GM18951 (cell line): ENCODE measurements around the gene CR1L.
"Not testable (repeated sequence)": the region's sequence is repeated elsewhere in the genome, so short reads cannot be mapped to it uniquely, and the experiment has no call there.

Experiments
- POLR2A ChIP-seq: IDR thresholded peaks from 4 replicates; pipeline ENCODE4 v1.6.1; 2011; ENCODE audit warnings: mild to moderate bottlenecking; ENCODE audit not compliant: insufficient read length, insufficient read depth; ENCODE audit errors: extremely low read depth
- in situ Hi-C: fragments of 300-500 bp; cut with MboI; formaldehyde crosslinking; loops from one replicate; pipeline ENCODE4 v1.12.0; 2022; ENCODE audit warnings: low sequenced_read_pairs, mixed read lengths, inconsistent platforms; ENCODE audit not compliant: unreplicated experiment

CR1L gene

GRCh38 chr1:207658904-207659485 is 14.1 kb downstream of the CR1L start:
- no peak for TF ChIP-seq POLR2A
- in situ Hi-C loops, result no loop called here

DNA sequence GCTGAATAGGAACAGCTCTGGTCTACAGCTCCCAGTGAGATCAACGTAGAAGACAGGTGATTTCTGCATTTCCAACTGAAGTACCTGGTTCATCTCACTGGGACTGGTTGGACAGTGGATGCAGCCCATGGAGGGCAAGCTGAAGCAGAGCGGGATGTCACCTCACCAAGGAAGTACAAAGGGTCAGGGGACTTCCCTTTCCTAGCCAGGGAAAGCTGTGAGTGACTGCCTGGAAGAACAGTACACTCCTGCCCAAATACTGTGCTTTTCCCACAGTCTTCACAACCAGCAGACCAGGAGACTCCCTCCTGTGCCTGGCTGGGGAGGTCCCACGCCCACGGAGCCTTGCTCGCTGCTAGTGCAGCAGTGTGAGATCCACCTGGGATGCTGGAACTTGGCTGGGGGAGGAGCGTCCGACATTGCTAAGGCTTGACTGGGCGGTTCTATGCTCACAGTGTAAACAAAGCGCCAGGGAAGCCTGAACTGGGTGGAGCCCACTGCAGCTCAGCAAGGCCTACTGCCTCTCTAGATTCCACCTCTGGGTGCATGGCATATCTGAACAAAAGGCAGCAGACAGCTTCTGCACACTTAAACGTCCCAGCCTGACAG is 14.7 kb downstream of the CR1L start:
- TF ChIP-seq POLR2A, result no peak
- in situ Hi-C loops, result no loop called here

DNA sequence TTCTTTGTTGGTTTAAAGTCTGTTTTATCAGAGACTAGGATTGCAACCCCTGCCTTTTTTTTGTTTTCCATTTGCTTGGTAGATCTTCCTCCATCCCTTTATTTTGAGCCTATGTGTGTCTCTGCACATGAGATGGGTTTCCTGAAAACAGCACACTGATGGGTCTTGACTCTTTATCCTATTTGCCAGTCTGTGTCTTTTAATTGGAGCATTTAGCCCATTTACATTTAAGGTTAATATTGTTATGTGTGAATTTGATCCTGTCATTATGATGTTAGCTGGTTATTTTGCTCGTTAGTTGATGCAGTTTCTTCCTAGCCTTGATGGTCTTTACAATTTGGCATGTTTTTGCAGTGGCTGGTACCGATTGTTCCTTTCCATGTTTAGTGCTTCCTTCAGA is 16.5 kb downstream of the CR1L start:
- in situ Hi-C loops, result not testable (repeated sequence)

GRCh38 chr1:207666342-207666741 is 21.4 kb downstream of the CR1L start:
- in situ Hi-C loops, result no loop called here
- no peak for TF ChIP-seq POLR2A

GRCh38 chr1:207669528-207670009 is 24.6 kb downstream of the CR1L start:
- in situ Hi-C loops, result no loop called here

DNA sequence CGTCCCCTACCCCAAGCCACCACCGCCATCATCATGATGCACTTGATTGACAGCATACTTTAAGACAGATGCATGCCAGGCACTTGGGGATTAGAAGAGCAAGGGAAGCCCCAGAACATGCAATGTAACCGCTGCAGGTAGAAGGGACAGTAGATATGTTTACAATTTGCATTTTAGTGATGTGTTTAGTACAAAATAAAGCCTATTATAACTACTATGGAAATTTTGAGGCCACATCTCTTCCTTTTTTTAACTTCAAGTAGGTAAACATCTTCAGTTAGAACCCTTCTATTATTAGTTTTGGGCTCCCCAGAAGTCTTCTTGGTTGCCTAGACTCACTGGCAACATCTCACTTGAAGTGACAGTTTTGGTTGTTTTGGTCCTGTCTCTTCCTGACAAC is 25.3 kb downstream of the CR1L start:
- in situ Hi-C loops, result no loop called here
- no peak for TF ChIP-seq POLR2A

More at GRCh38 chr1:207669528-207670009, 24.6 kb downstream of the CR1L start:
- no peak for TF ChIP-seq POLR2A

DNA sequence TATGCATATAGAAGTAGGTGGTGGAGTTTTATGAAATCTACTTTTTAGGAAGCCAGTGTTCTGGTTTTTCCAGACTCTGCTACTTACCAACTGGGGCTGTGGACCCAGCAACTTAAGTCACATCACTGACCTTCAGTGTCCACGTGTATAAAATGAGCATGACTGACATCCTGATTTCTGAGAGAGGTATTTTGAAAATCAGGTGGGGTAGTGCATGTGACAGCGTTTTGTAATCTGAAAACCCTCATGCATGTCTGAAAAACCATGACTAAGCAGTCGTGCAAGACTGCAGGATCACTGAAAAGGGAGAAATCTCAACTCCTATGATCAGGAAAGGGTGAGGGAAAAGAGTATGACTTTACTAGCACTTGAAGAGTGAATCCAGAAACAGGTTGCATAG is 26.1 kb downstream of the CR1L start:
- in situ Hi-C loops, result no loop called here
- TF ChIP-seq POLR2A, result no peak

DNA sequence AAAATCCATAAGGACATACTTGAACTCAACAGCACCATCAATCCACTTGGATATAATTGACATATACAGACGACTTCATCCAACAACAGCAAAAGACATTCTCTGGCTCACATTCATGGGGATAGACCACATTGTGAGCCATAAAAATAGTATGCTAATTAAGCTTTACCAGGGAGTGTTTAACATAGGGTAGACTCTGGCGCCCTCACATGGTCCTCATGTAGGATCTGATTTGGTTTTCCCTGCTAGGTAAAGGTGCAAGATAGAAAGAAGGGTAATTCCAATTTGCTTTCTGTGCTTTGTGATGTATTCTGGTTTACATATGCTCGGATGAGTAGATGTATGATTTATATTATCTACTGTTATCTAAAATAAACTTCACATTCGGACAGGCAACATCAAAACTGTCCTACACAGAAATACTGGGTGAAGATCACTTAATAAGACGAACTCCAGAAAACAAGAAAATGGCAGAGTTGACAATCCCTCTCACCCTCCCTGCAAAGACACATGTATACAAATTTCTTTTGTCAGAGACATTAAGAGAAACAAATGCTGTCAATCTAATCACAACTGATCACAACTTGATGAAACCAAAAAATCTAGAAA is 27.7 kb downstream of the CR1L start:
- TF ChIP-seq POLR2A, result no peak
- in situ Hi-C loops, result no loop called here

- no peak for TF ChIP-seq POLR2A
- in situ Hi-C loops, result no loop called here
Observed at GRCh38 chr1:207673399-207673798, 28.5 kb downstream of the CR1L start.

DNA sequence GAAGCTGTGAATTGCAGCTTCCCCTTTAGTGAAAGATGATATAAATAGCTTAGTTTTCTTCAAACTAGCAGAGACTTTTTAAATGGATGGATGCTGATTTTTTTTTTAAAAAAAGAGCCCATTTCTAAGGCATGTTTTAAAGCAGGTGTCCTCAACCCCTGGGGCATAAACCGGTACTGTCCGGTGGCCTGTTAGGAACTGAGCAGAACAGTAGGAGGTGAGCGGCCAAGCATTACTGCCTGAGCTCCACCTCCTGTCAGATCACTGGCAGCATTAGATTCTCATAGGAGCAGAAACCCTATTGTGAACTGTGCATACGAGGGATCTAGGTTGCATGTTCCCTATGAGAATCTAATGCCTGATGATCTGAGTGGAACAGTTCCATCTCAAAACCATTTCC is 31.2 kb downstream of the CR1L start:
- TF ChIP-seq POLR2A, result no peak
- in situ Hi-C loops, result no loop called here

GRCh38 chr1:207680590-207681388 is 35.9 kb downstream of the CR1L start:
- in situ Hi-C loops, result not testable (repeated sequence)

DNA sequence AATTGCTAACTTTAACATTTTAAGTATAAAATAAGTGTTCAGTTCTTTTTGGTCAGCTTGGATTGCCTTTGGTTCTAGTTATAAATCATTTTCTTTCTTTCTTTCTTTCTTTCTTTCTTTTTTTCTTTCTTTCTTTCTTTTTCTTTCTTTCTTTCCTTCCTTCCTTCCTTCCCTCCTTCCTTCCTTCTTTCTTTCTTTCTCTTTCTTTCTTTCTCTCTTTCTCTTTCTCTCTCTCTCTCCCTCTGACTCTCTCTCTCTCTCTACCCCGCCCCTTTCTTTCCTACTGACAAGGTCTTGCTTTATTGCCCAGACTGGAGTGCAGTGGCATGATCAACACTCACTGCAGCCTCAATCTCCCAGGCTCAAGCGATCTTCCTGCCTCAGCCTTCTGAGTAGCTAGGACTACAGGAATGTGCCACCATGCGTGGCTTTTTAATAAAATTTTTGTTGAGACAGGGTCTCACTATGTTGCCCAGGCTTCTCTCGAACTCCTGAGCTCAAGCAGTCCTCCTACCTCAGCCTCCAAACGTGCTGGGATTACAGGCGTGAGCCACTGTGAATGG is 38.0 kb downstream of the CR1L start:
- in situ Hi-C loops, result not testable (repeated sequence)

GRCh38 chr1:207690551-207690950 is 45.6 kb downstream of the CR1L start:
- in situ Hi-C loops, result not testable (repeated sequence)

- in situ Hi-C loops, result no loop called here
- TF ChIP-seq POLR2A, result no peak
Observed at GRCh38 chr1:207691010-207691409, 46.1 kb downstream of the CR1L start.
